Endothelial cell of umbilical vein (primary cell): ENCODE measurements around the gene TMEM26. TPM values are rescaled to one million over a fixed set of nuclear protein-coding genes. Genes with fewer than 3 reads are reported as not detected.

Experiments
- BruUV-seq: library from RNA; stranded (reverse); fragments of 400-500 nt; replicated peaks from 2 replicates; lab custom pipeline; 2021; lab: Mats Ljungman, UMichigan
- CTCF ChIA-PET: fragments of 300-600, 350-600 bp; sonication (Branson Sonifier 250); formaldehyde crosslinking; loops from one replicate; lab custom pipeline; 2021; ENCODE audit warnings: antibody characterized with exemption, inconsistent platforms; lab: Charles Lee
- POLR2A ChIA-PET: fragments of 300-600, 350-600 bp; sonication (Branson Sonifier 250); formaldehyde crosslinking; loops from one replicate; lab custom pipeline; 2021; ENCODE audit warnings: antibody characterized with exemption, inconsistent platforms; lab: Charles Lee
- DNase-seq: peaks from one replicate; pipeline ENCODE4 v3.0.0-alpha.2; 2011; ENCODE audit warnings: low read depth, low spot score
- FAIRE-seq: peaks from 2 replicates; lab custom pipeline; 2011; peaks lifted over from hg19 to GRCh38; lab: Jason Lieb, UNC
- H2AFZ ChIP-seq: 2 replicates; pipeline ENCODE4 v1.6.0; 2012; ENCODE audit warnings: low read depth, low read length, control low read depth, inconsistent platforms
- H3K27ac ChIP-seq: 2 replicates; pipeline ENCODE4 v1.5.1; 2011; ENCODE audit warnings: low read depth, mild to moderate bottlenecking, control low read depth, low read length, moderate library complexity; ENCODE audit not compliant: insufficient read depth
- H3K27me3 ChIP-seq, 2 experiments: 2 replicates each; pipeline versions ENCODE4 v1.6.0 to v1.6.1; 2011; ENCODE audit warnings: low read length in 2 of 2, mixed read lengths in 1 of 2; ENCODE audit not compliant: control insufficient read depth in 2 of 2, insufficient read depth in 2 of 2
- H3K36me3 ChIP-seq, 2 experiments: 2 replicates in 1 of 2; 3 replicates in 1 of 2; pipeline ENCODE4 v1.5.1; 2011; ENCODE audit warnings: low read length in 2 of 2, mild to moderate bottlenecking in 1 of 2, moderate library complexity in 1 of 2; ENCODE audit not compliant: control insufficient read depth in 2 of 2, insufficient read depth in 2 of 2; ENCODE audit errors: extremely low read depth in 1 of 2
- H3K4me1 ChIP-seq: 3 replicates; pipeline ENCODE4 v1.5.1; 2011; ENCODE audit warnings: mild to moderate bottlenecking, low read length; ENCODE audit not compliant: control insufficient read depth, insufficient read depth; ENCODE audit errors: extremely low read depth
- H3K4me2 ChIP-seq: 2 replicates; pipeline ENCODE4 v1.6.1; 2011; ENCODE audit warnings: low read length, control low read depth, mixed read lengths; ENCODE audit not compliant: insufficient read depth
- H3K4me3 ChIP-seq, 3 experiments: fragments of 200-600 bp in 1 of 3; sonication (generic), shearing (Covaris generic) in 1 of 3; replicated peaks in 1 of 3; 2 replicates each; pipeline ENCODE4 v1.5.1; 2011 to 2016; ENCODE audit warnings: control low read depth in 3 of 3, low read length in 3 of 3, mild to moderate bottlenecking in 2 of 3, inconsistent platforms in 1 of 3, low read depth in 1 of 3, moderate library complexity in 1 of 3; ENCODE audit not compliant: insufficient read depth in 1 of 3
- H3K79me2 ChIP-seq: 2 replicates; pipeline ENCODE4 v1.6.0; 2012; ENCODE audit warnings: low read length, inconsistent platforms; ENCODE audit not compliant: control insufficient read depth, insufficient read depth
- H3K9ac ChIP-seq: replicated peaks from 2 replicates; pipeline ENCODE3; 2011; ENCODE audit warnings: low read length, control low read depth; ENCODE audit not compliant: insufficient read depth; ENCODE audit errors: extremely low read depth
- H3K9me1 ChIP-seq: replicated peaks from 3 replicates; pipeline ENCODE4 v1.6.0; 2011; ENCODE audit warnings: mild to moderate bottlenecking, low read length; ENCODE audit not compliant: control insufficient read depth, insufficient read depth; ENCODE audit errors: extremely low read depth
- H3K9me3 ChIP-seq: replicated peaks from 2 replicates; pipeline ENCODE4 v1.5.1; 2012; ENCODE audit warnings: low read length, inconsistent platforms; ENCODE audit not compliant: control insufficient read depth, insufficient read depth
- H4K20me1 ChIP-seq: replicated peaks from 2 replicates; pipeline ENCODE3; 2011; ENCODE audit warnings: mild to moderate bottlenecking, low read length; ENCODE audit not compliant: control insufficient read depth, insufficient read depth; ENCODE audit errors: extremely low read depth
- CTCF ChIP-seq, 2 donors: IDR thresholded peaks; 1 replicate in 1 of 2; 2 replicates in 1 of 2; pipeline ENCODE4 v1.5.1; 2011; ENCODE audit warnings: low read length in 2 of 2, mild to moderate bottlenecking in 2 of 2, moderate library complexity in 2 of 2, control low read depth in 1 of 2, inconsistent platforms in 1 of 2, low read depth in 1 of 2; ENCODE audit not compliant: insufficient read depth in 1 of 2; ENCODE audit errors: extremely low read depth in 1 of 2
- EZH2 ChIP-seq: IDR thresholded peaks from 2 replicates; pipeline ENCODE4 v1.6.1; 2012; ENCODE audit warnings: borderline replicate concordance, low read depth, mild to moderate bottlenecking, moderate library complexity, low read length, inconsistent platforms; ENCODE audit not compliant: severe bottlenecking
- FOS ChIP-seq: IDR thresholded peaks from 2 replicates; pipeline ENCODE4 v1.6.1; 2011; ENCODE audit warnings: mild to moderate bottlenecking, low read length, moderate library complexity, borderline replicate concordance; ENCODE audit not compliant: insufficient read depth
- GATA2 ChIP-seq: IDR thresholded peaks from 2 replicates; pipeline ENCODE4 v1.7.0; 2011; ENCODE audit warnings: low read depth, mild to moderate bottlenecking, moderate library complexity, mixed read lengths, low read length; ENCODE audit not compliant: insufficient read length, insufficient read depth
- JUN ChIP-seq: IDR thresholded peaks from 2 replicates; pipeline ENCODE4 v1.6.1; 2011; ENCODE audit warnings: borderline replicate concordance, low read depth; ENCODE audit not compliant: insufficient read length, insufficient read depth
- MAX ChIP-seq: IDR thresholded peaks from 2 replicates; pipeline ENCODE4 v1.6.1; 2011; ENCODE audit not compliant: insufficient read depth, insufficient read length
- MYC ChIP-seq: IDR thresholded peaks from one replicate; pipeline ENCODE4 v1.6.1; 2011; ENCODE audit warnings: mild to moderate bottlenecking, low read depth, low read length
- POLR2A ChIP-seq: IDR thresholded peaks from 2 replicates; pipeline ENCODE4 v1.6.1; 2012; ENCODE audit warnings: low read depth, mild to moderate bottlenecking, control low read depth, low read length
- POLR2AphosphoS5 ChIP-seq: IDR thresholded peaks from 2 replicates; pipeline ENCODE4 v1.6.1; 2012; ENCODE audit warnings: low read depth, mild to moderate bottlenecking, control low read depth, low read length, moderate library complexity; ENCODE audit not compliant: insufficient read depth
- dilution Hi-C: fragments of 300-500 bp; cut with MboI; formaldehyde crosslinking; loops from one replicate; pipeline ENCODE4 v1.15.0; 2019; ENCODE audit warnings: low sequenced_read_pairs; ENCODE audit not compliant: extremely low pct_ligation_motif_present
- intact Hi-C: fragments of 100-400 bp; cut with micrococcal nuclease; formaldehyde crosslinking; loops from one replicate; pipeline ENCODE4 v1.10.0; 2022
- polyA plus RNA-seq, 4 experiments: library from polyadenylated mRNA; depleted of rRNA in 3 of 4; stranded (reverse) in 3 of 4; unstranded in 1 of 4; fragments of >200 nt; gene quantifications; 2 replicates each; pipeline versions ENCODE4 v1.2.1 to v1.2.3, GENCODE V29; 2011 to 2012; ENCODE audit warnings: missing spikeins in 1 of 4
- total RNA-seq: library from RNA; stranded (reverse); gene quantifications from 2 replicates; pipeline ENCODE4 v1.2.3, GENCODE V29; 2021

TMEM26 gene
- total and polyA plus RNA-seq, 2 donors (not counting 3 experiments of a cell fraction or from before 2014, with no cell fraction given), result 0.07 to 0.27 TPM

GRCh38 chr10:61364619-61365018 lies 88.6 kb downstream of the TMEM26 start:
- no peak overlapping the region for H3K4me3 ChIP-seq
- dilution Hi-C loops (no loop called here), intact Hi-C loops (no loop called here)
- H3K79me2 ChIP-seq, result no peaks in the 10 kb centered on the region
- BruUV-seq, result no TSS peak
- no peaks in the 10 kb centered on the region for H3K9me3 ChIP-seq
- TF ChIP-seq POLR2AphosphoS5 (no peak), CTCF (IDR thresholded peaks at IDR 0.05; ENCODE audit: extremely low read depth in 1 of 2, insufficient read depth in 1 of 2, low read depth in 1 of 2, low read length in 2 of 2) (no peak), POLR2A (no peak), JUN (no peak), EZH2 (no peak), FOS (no peak), GATA2 (no peak), MYC (no peak), MAX (no peak)
- POLR2A ChIA-PET, result no interaction called here
- FAIRE-seq, result no peak
- H2AFZ ChIP-seq, result no peak overlapping the region
- H3K27ac ChIP-seq, result no peak overlapping the region
- CTCF ChIA-PET, result no interaction called here
- no peaks in the 10 kb centered on the region for H3K36me3 ChIP-seq
- no peak overlapping the region for H3K9ac ChIP-seq
- no peaks in the 10 kb centered on the region for H3K9me1 ChIP-seq
- no peak for DNase-seq
- no peaks in the 10 kb centered on the region for H3K27me3 ChIP-seq
- no peaks in the 10 kb centered on the region for H3K4me1 ChIP-seq
- H4K20me1 ChIP-seq, result no peaks in the 10 kb centered on the region
- H3K4me2 ChIP-seq, result no peak overlapping the region
